ENCODE measurements around the gene MASP1. TPM values are rescaled to one million over a fixed set of nuclear protein-coding genes. Genes with fewer than 3 reads are reported as not detected.

Gene MASP1
- total and polyA plus RNA-seq, 2 donors (not counting 1 experiment from before 2014, with no cell fraction given): not detected

DNA sequence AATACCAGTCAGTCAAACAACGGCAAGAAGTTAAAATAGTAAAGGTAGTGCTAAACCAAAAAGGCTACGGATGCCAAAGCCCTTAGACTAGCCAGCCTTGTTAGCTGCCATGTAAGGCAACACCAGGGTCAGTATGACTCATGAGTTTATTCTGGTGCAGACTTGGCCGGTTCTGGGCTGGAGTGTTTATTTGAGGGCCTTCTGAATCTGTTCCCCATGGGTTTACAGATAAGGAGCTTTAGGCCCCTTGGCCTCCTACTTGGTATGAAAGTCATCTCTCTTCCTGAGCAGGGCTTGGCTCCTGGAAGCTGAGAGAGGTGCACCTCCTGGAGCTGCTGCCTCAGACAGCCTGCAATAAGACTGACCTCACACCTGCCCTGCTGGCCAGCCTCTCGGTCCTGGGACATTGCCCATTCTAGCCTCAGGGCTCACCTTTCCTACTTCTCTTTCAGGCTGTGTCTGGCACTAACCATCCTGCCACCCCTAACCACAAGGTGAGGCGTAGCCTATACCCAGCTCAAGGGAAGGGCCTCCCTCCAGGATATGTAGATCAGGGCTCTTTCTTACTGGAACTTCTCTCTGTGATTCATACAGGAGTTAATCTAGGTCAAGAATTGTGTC lies 104.6 kb downstream of the MASP1 start:
- ChIA-PET POLR2A (interaction anchor here (0.5 kb wide), 1 partner anchor 1379 kb away, joined by 6 read pairs; no protein-coding TSS in a partner anchor), CTCF (interaction anchor here (1.9 kb wide), 1 partner anchor 22 kb away, joined by 5 read pairs; no protein-coding TSS in a partner anchor)
- H4K20me1 ChIP-seq (ENCODE audit: control insufficient read depth, insufficient read depth, low read length, poor library complexity, severe bottlenecking): no peaks in the 10 kb centered on the region
- Mint-ChIP-seq H3K9me3 (ENCODE audit: insufficient read depth) (no peaks in the 10 kb centered on the region), H3K4me1 (peaks cover 8% of the 10 kb centered on the region), H3K4me3 (no peak overlapping the region), H3K27me3 (peaks cover 64% of the 10 kb centered on the region), H3K27ac (no peak overlapping the region)
- ATAC-seq (ENCODE audit: low read depth) (no peak), DNase-seq (no peak)
- H3K9ac ChIP-seq (ENCODE audit: low read length): no peak overlapping the region
- no peaks in the 10 kb centered on the region for H3K79me2 ChIP-seq (ENCODE audit: control insufficient read depth, insufficient read depth, low read length)
- TF ChIP-seq CTCF (IDR thresholded peaks at IDR 0.05) (no peak), EZH2 (IDR thresholded peaks at IDR 0.05; ENCODE audit: borderline replicate concordance, insufficient read depth, low read depth, low read length, poor library complexity, severe bottlenecking) (no peak)
- 91% methylated on average over 5 of the region's 5 CpGs for WGBS (ENCODE audit: insufficient coverage)
- no peak overlapping the region for H3K27ac ChIP-seq (ENCODE audit: low read length in 2 of 2)
- peaks cover 0 to 4% (median 0%) of the 10 kb centered on the region in 3 donors for H3K9me3 ChIP-seq (ENCODE audit: control extremely low read depth in 1 of 3, control insufficient read depth in 2 of 3, insufficient read depth in 1 of 3, low read length in 2 of 3)
- H2AFZ ChIP-seq (ENCODE audit: insufficient read depth, low read depth, low read length, poor library complexity, severe bottlenecking): no peak overlapping the region
- H3K36me3 ChIP-seq (replicated peaks in 1 of 2; ENCODE audit: control extremely low read depth in 1 of 2, control insufficient read depth in 1 of 2, extremely low read depth in 1 of 2, insufficient read depth in 2 of 2, low read length in 1 of 2): no peaks in the 10 kb centered on the region
- H3K4me2 ChIP-seq (replicated peaks; ENCODE audit: low read depth, low read length, poor library complexity, severe bottlenecking): no peak overlapping the region
- peaks cover 0 to 54% (median 36%) of the 10 kb centered on the region in 4 experiments for H3K27me3 ChIP-seq (replicated peaks in 1 of 4; ENCODE audit: control extremely low read depth in 1 of 4, control insufficient read depth in 3 of 4, insufficient read depth in 4 of 4, low read length in 3 of 4)
- H3K4me1 ChIP-seq (ENCODE audit: control insufficient read depth in 2 of 2, insufficient read depth in 2 of 2, low read length in 2 of 2): peaks cover 4 to 12% of the 10 kb centered on the region in 2 donors
- no peak overlapping the region for H3K4me3 ChIP-seq (ENCODE audit: control extremely low read depth in 1 of 5, extremely low read depth in 1 of 5, insufficient read depth in 1 of 5, low read depth in 2 of 5, low read length in 4 of 5)
- intact Hi-C loops (cut with micrococcal nuclease): no loop called here

DNA sequence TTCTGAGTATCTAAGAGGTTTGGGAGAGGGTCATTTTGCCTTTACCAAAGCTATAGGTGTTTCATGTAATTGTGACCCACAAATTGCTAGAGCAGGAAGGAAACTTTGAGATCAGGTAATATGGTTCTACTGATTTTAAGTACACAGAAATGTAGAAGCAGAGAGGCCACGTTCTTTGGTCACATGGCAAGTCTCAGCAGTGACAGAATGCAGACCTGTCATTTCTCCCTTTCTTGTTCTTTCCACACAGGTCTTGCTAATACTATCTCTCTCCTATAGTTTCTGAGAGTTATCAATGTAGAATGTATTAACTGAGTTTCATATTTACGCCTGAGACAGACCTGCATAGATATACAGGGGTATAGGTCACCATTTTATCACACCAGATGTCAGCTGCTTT lies 105.2 kb downstream of the MASP1 start:
- CTCF ChIA-PET: no interaction called here
- Mint-ChIP-seq H3K4me1 (peaks cover 8% of the 10 kb centered on the region), H3K9me3 (ENCODE audit: insufficient read depth) (no peaks in the 10 kb centered on the region), H3K4me3 (no peak overlapping the region), H3K27me3 (peaks cover 64% of the 10 kb centered on the region), H3K27ac (no peak overlapping the region)
- no peak for DNase-seq
- Histone ChIP-seq H3K79me2 (ENCODE audit: control insufficient read depth, insufficient read depth, low read length) (no peaks in the 10 kb centered on the region), H3K4me1 (ENCODE audit: control insufficient read depth in 2 of 2, insufficient read depth in 2 of 2, low read length in 2 of 2) (peaks cover 4 to 12% of the 10 kb centered on the region in 2 donors), H3K9me3 (ENCODE audit: control extremely low read depth in 1 of 3, control insufficient read depth in 2 of 3, insufficient read depth in 1 of 3, low read length in 2 of 3) (peaks cover 0 to 4% (median 0%) of the 10 kb centered on the region in 3 donors), H3K9ac (ENCODE audit: low read length) (no peak overlapping the region), H3K27ac (ENCODE audit: low read length in 2 of 2) (no peak overlapping the region), H2AFZ (ENCODE audit: insufficient read depth, low read depth, low read length, poor library complexity, severe bottlenecking) (no peak overlapping the region), H4K20me1 (ENCODE audit: control insufficient read depth, insufficient read depth, low read length, poor library complexity, severe bottlenecking) (no peaks in the 10 kb centered on the region), H3K4me2 (replicated peaks; ENCODE audit: low read depth, low read length, poor library complexity, severe bottlenecking) (no peak overlapping the region), H3K27me3 (replicated peaks in 1 of 4; ENCODE audit: control extremely low read depth in 1 of 4, control insufficient read depth in 3 of 4, insufficient read depth in 4 of 4, low read length in 3 of 4) (peaks cover 0 to 49% (median 32%) of the 10 kb centered on the region in 4 experiments), H3K36me3 (replicated peaks in 1 of 2; ENCODE audit: control extremely low read depth in 1 of 2, control insufficient read depth in 1 of 2, extremely low read depth in 1 of 2, insufficient read depth in 2 of 2, low read length in 1 of 2) (no peaks in the 10 kb centered on the region), H3K4me3 (ENCODE audit: control extremely low read depth in 1 of 5, extremely low read depth in 1 of 5, insufficient read depth in 1 of 5, low read depth in 2 of 5, low read length in 4 of 5) (no peak overlapping the region)
- no CpG with 5 or more reads among the region's 2 CpGs for WGBS (ENCODE audit: insufficient coverage)
- no peak for ATAC-seq (ENCODE audit: low read depth)
- intact Hi-C loops (cut with micrococcal nuclease): no loop called here
- POLR2A ChIA-PET: interaction anchor here (0.5 kb wide), 1 partner anchor 1379 kb away, joined by 6 read pairs; no protein-coding TSS in a partner anchor
- TF ChIP-seq CTCF (IDR thresholded peaks at IDR 0.05) (no peak), EZH2 (IDR thresholded peaks at IDR 0.05; ENCODE audit: borderline replicate concordance, insufficient read depth, low read depth, low read length, poor library complexity, severe bottlenecking) (no peak)

All from B cell (primary cell).